ENCODE measurements around the gene SPATA9. TPM values are rescaled to one million over a fixed set of nuclear protein-coding genes. Genes with fewer than 3 reads are reported as not detected.
"Not testable (repeated sequence)": the region's sequence is repeated elsewhere in the genome, so short reads cannot be mapped to it uniquely, and the experiment has no call there.

SPATA9 gene
- total RNA-seq, 1 experiment from 2014 or later, result 0.55 TPM

GRCh38 chr5:95707055-95707454 lies 24.3 kb upstream of the SPATA9 start:
- Histone ChIP-seq H3F3A (ENCODE audit: insufficient read depth, low read depth) (peaks cover 10% of the 10 kb centered on the region; the same call in 1 of the 2 replicates), H4K20me1 (ENCODE audit: insufficient read depth) (no peaks in the 10 kb centered on the region), H3K79me2 (ENCODE audit: low read depth) (no peaks in the 10 kb centered on the region), H3K4me2 (no peak overlapping the region), H3K9me2 (ENCODE audit: insufficient read depth) (no peaks in the 10 kb centered on the region), H3K36me3 (ENCODE audit: low read depth) (no peaks in the 10 kb centered on the region), H3K4me1 (replicated peaks; ENCODE audit: insufficient read depth) (peaks cover 20% of the 10 kb centered on the region), H3K27ac (no peak overlapping the region), H3K4me3 (no peak overlapping the region), H2AFZ (no peak overlapping the region), H3K27me3 (ENCODE audit: insufficient read depth, low read depth) (no peaks in the 10 kb centered on the region), H3K9me3 (ENCODE audit: insufficient read depth, low read depth) (no peaks in the 10 kb centered on the region)
- intact Hi-C loops (cut with micrococcal nuclease; ENCODE audit: unreplicated experiment), result no loop called here
- TF ChIP-seq EZH2 (IDR thresholded peaks at IDR 0.05; ENCODE audit: low read depth) (no peak), CTCF (conservative IDR thresholded peaks at IDR 0.05) (no peak)
- no peak for DNase-seq
- ChIA-PET POLR2A (ENCODE audit: unreplicated experiment) (no interaction called here), CTCF (no interaction called here)
- no TSS peak for BruUV-seq (replicated peaks)

- H3K9me2 ChIP-seq (ENCODE audit: insufficient read depth); H3K4me3 ChIP-seq; H3K79me2 ChIP-seq (ENCODE audit: low read depth); DNase-seq; H4K20me1 ChIP-seq (ENCODE audit: insufficient read depth); H2AFZ ChIP-seq; H3F3A ChIP-seq (ENCODE audit: insufficient read depth, low read depth); BruUV-seq (replicated peaks); H3K27me3 ChIP-seq (ENCODE audit: insufficient read depth, low read depth); CTCF ChIA-PET; intact Hi-C loops (cut with micrococcal nuclease; ENCODE audit: unreplicated experiment); H3K27ac ChIP-seq; POLR2A ChIA-PET (ENCODE audit: unreplicated experiment); H3K4me2 ChIP-seq; H3K36me3 ChIP-seq (ENCODE audit: low read depth); H3K9me3 ChIP-seq (ENCODE audit: insufficient read depth, low read depth): not testable (repeated sequence)
- H3K4me1 ChIP-seq (replicated peaks; ENCODE audit: insufficient read depth), result peaks cover 12% of the 10 kb centered on the region
Measured at GRCh38 chr5:95706196-95706595, 23.4 kb upstream of the SPATA9 start.

- Histone ChIP-seq H3K27ac (no peak overlapping the region), H3K4me1 (replicated peaks; ENCODE audit: insufficient read depth) (peaks cover 2% of the 10 kb centered on the region; the same call in 1 of the 2 replicates), H3F3A (ENCODE audit: insufficient read depth, low read depth) (no peaks in the 10 kb centered on the region), H3K9me2 (ENCODE audit: insufficient read depth) (0 out of 2 replicates have a peak, but pooled peaks cover 2% of the 10 kb centered on the region), H3K79me2 (ENCODE audit: low read depth) (no peaks in the 10 kb centered on the region), H2AFZ (no peak overlapping the region), H4K20me1 (ENCODE audit: insufficient read depth) (no peaks in the 10 kb centered on the region), H3K4me3 (no peak overlapping the region), H3K36me3 (ENCODE audit: low read depth) (no peaks in the 10 kb centered on the region), H3K9me3 (ENCODE audit: insufficient read depth, low read depth) (0 out of 2 replicates have a peak, but pooled peaks cover 3% of the 10 kb centered on the region), H3K4me2 (no peak overlapping the region), H3K27me3 (ENCODE audit: insufficient read depth, low read depth) (no peaks in the 10 kb centered on the region)
- no TSS peak for BruUV-seq (replicated peaks)
- TF ChIP-seq CTCF (conservative IDR thresholded peaks at IDR 0.05), result no peak
- no peak for TF ChIP-seq EZH2 (IDR thresholded peaks at IDR 0.05; ENCODE audit: low read depth)
- CTCF ChIA-PET, result no interaction called here
- intact Hi-C loops (cut with micrococcal nuclease; ENCODE audit: unreplicated experiment), result no loop called here
- POLR2A ChIA-PET (ENCODE audit: unreplicated experiment), result no interaction called here
- no peak for DNase-seq
Measured at GRCh38 chr5:95704150-95704549, 21.4 kb upstream of the SPATA9 start.

GRCh38 chr5:95701074-95701473 lies 18.3 kb upstream of the SPATA9 start:
- POLR2A ChIA-PET (ENCODE audit: unreplicated experiment), result no interaction called here
- no TSS peak for BruUV-seq (replicated peaks)
- Histone ChIP-seq H3K79me2 (ENCODE audit: low read depth) (no peaks in the 10 kb centered on the region), H3F3A (ENCODE audit: insufficient read depth, low read depth) (no peaks in the 10 kb centered on the region), H3K4me2 (no peak overlapping the region), H3K4me3 (no peak overlapping the region), H3K4me1 (replicated peaks; ENCODE audit: insufficient read depth) (peaks cover 19% of the 10 kb centered on the region), H3K27me3 (ENCODE audit: insufficient read depth, low read depth) (no peaks in the 10 kb centered on the region), H3K27ac (no peak overlapping the region), H3K9me2 (ENCODE audit: insufficient read depth) (0 out of 2 replicates have a peak, but pooled peaks cover 3% of the 10 kb centered on the region), H2AFZ (no peak overlapping the region), H3K9me3 (ENCODE audit: insufficient read depth, low read depth) (0 out of 2 replicates have a peak, but pooled peaks cover 5% of the 10 kb centered on the region), H4K20me1 (ENCODE audit: insufficient read depth) (no peaks in the 10 kb centered on the region), H3K36me3 (ENCODE audit: low read depth) (no peaks in the 10 kb centered on the region)
- CTCF ChIA-PET, result no interaction called here
- intact Hi-C loops (cut with micrococcal nuclease; ENCODE audit: unreplicated experiment), result no loop called here
- TF ChIP-seq CTCF (conservative IDR thresholded peaks at IDR 0.05) (no peak), EZH2 (IDR thresholded peaks at IDR 0.05; ENCODE audit: low read depth) (no peak)
- no peak for DNase-seq

All from PC-9 (cell line).